Stimulated activated CD4-positive, alpha-beta T cell treated with anti-CD3 and anti-CD28 coated beads, Interleukin-2, amount 100 ng/mL, for 48 hours (primary cell): ENCODE measurements around the gene MICAL2.

ENCODE experiments used
- DNase-seq, 2 donors: peaks; one replicate each; pipeline ENCODE4 v3.0.0-alpha.2; 2020

The MICAL2 gene

DNA sequence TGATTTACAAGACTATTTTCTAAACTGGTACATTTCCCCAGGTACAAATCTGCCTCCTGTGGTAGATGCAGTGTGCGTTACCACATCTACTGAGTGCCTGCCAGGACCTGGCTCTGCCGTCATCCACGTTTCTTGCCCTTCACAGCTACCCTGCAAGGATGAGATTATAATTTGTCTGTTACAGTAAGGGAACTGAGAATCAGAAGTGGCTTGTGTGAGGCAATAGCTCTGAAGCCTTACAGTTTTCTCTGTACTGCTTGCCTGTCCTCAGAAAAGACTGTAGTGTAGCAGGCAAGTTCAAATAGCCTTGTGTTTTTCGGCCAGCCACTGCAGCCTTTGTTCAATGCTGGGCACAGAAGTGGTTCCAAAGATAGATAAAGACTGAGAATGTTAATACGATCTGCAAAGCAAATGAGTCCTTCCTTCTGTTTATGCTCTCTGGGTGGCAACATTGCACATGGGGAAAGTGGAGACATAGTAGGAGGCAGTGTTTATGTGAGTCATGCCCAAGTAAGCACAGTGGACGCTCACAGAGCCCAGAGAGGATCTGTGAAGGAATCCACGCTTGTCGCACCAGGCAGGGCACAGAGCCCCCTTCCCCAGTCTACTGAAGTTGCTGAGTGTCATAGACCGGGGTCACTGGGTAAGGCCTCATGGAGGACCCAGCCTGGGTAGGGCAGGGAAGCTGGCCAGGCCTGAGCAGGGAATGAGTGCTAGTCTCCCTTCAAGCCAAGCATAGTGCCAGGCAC, 49.1 kb downstream of the MICAL2 start:
- no peak for DNase-seq

DNA sequence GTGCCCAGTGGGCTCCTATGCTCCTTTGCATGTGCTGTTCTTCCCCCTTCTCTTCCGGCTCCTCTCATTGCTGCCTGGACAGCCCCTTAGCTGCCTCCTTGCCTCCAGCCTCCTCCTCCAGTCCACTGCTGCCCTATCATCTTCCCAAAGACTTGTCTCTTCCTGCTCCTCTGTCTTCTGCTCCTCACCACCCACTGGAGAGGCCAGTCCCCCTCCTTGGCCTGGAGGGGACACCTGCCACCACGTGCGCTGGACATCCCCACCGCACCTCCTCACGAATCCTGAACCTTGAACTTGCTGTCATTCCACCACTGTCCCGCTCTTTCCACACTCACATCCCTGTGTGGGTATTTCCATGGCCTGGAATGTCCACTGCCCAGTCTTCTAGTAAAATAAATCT, 49.8 kb downstream of the MICAL2 start:
- no peak for DNase-seq

DNA sequence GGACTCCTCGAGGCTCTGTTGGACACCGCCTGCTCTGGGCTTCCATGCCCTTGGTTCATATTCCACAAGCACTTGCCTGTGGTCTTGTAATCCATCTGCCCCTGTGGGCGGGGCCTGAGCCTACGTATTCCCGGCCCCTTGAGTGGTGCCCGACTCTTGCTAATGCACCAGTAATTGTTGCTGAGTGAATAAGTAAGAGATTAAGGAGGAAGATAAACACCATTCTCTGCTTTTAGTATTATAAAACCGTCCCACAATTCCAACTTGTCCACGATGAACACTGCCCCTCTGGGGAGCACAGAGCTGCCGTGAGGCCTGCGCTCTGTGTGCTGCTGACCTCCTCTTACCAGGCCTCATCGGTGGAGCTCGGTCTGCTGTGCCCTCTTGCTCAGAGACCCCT, 50.3 kb downstream of the MICAL2 start:
- DNase-seq: no peak

DNA sequence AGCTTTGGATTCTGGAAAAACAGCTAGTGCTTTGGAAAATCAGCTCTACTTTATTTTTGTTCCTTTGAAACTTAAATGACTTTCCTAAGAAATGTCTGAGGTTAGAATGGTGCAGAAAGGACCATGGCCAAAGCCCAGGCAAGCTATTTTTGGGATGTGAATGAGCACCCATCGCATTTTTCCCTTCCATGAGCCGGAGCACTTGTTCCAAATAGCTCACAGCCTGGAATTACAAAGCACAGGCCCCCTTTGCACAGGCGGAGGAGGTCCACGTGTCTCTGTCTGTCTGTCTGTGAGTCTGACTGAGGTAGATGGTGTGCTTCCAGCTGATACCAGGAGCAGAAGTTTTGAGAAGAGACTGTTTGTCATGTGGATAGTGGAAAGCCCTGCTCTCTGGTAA, 50.7 kb downstream of the MICAL2 start:
- DNase-seq: no peak

DNA sequence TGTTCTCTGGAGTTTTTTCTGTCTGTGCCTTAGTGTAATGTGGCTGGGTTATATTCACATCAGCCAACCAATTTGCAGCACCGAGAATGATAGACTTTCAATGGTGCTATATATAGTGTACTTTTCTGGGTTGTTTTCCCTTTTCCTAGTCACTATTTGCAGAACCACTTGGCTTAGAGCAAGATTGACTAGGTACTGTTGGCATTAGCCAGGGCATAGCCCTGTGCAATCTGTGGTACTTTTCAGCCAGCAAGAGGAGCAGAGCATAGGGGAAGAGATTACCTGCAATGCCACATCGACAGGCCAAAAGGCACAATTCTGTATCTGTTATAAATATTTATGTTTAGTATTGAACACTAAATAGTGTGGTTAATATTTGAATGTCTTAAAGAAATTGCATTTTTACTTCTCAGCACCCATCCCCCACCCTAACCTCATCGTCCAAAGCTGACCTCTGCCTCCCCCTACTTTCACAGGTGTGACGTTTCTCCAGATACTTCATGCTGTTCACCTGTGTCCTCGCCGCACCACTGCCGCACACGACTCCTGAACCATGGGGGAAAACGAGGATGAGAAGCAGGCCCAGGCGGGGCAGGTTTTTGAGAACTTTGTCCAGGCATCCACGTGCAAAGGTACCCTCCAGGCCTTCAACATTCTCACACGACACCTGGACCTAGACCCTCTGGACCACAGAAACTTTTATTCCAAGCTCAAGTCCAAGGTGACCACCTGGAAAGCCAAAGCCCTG, 51.4 kb downstream of the MICAL2 start:
- no peak for DNase-seq

DNA sequence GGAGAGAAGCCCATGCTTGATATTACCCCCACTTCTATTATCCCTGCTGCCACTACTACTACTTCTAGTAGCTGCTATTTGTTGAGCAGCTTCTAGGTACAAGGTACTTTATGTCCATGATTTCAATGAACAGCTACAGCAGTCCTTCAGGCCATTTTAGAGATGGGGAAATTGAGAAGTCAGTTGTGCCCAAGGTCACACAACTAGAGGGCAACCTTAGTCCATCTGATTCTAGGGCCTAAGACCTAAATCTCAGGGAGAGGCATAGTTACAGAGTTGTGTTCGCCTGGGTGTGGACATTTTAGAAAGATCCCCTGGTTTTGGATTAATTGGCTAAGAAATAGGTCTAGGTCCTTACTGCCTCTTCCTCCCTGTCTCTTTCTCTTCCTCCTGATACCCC, 52.3 kb downstream of the MICAL2 start:
- DNase-seq: no peak

DNA sequence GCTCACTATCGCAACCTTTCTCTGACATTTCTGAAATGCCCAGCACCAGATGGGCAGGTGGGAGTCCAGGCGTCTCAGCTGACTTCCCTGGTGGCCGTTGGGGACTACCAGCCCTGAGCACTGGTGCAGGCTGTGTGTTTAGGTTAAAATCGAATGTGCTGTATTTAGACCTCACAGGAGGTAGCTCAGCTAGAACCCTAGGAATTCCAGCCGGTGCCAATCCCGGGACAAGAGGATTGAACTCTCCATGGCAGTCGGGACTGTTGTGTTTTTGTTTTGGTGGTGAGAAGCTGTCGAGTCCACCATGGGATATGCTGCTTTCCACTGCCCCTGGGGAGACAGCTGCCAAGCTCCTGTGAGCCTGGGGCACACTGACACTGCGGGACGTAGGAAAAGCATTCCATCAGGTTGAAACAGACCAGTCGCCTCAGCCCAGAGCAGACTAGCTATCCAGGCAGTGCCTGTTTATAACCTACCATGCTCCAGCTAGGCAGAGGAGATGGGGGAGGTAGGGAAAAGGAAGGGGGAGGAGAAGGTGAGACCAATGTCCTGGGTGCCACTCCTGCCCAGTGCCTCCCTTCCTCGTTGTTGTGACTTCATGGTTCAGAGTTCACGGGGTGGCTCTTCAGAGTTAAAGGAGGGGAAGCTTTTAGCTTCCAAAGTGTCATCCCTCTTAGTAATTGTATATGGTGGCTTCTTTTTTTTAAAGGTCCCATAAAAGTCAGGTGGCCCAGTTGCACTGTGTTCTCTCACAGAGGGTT, 53.0 kb downstream of the MICAL2 start:
- no peak for DNase-seq

DNA sequence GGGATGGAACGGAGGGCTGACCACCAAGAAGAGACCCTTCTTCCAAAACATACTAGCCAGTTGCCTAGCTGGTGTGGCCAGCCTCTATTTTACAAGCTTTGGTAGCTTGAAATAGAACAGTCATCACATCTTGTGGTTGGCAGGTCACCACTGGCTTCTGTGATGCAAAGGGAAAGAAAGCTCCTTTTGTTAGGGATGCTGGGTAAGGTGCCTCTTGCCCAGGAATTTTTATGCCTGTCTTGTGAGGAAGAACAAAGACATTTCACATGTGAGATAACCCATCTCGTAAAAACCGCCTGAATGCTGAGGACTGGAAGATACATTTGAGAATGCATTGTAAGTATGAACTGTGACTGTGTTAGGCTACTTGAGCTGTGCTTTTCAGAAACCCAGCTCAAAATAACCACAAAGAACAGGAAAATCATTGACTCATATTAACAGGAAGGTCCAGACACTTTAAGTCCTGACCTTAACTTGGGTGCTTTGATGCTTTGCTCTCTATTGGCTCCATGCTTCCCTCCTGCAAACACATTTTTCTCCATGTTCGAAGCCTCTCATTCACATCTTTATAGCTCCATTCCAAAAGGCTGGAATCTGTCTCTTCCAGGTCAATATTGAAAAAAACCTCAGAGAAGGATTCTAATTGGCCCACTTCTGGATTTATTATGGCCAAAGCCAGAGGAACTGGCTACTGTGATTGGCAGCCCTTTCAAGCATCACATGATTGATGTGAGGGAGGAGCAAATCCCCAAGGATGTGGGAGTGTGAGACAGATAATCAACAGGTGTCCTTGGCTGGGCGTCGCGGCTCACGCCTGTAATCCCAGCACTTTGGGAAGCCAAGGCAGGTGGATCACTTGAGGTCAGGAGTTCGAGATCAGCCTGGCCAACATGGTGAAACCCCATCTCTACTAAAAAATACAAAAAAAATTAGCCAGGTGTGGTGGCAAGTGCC, 53.9 kb downstream of the MICAL2 start:
- no peak for DNase-seq

DNA sequence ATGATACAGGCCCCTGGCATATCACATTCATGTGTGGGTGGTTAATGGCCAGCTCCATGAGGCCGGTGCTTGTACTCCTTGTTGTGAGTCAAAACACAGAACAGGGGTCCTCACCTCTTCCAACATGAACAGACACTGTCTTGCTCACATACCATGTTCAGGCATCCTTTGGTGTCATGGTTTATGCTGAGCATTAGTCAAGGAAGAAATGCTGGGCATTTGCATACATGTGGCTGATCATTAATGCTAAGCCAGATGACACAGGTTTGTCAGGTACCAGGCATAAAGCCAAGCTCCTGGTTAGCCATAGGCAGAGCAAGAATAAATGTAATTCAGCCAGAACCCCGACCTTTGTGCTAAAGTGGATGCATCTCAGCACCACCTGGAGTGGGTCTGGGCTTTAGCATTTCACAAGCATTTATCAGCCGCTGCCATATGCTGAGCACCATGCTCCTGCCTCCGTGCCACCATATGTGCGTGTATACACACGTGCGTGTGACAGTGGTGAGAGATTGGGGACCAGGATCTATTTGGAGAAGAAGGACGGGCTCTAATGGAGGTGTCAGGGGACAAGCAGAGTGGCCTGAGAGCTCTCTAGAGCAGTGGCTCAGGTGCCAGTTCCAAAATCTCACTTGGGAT, 55.0 kb downstream of the MICAL2 start:
- DNase-seq: no peak

DNA sequence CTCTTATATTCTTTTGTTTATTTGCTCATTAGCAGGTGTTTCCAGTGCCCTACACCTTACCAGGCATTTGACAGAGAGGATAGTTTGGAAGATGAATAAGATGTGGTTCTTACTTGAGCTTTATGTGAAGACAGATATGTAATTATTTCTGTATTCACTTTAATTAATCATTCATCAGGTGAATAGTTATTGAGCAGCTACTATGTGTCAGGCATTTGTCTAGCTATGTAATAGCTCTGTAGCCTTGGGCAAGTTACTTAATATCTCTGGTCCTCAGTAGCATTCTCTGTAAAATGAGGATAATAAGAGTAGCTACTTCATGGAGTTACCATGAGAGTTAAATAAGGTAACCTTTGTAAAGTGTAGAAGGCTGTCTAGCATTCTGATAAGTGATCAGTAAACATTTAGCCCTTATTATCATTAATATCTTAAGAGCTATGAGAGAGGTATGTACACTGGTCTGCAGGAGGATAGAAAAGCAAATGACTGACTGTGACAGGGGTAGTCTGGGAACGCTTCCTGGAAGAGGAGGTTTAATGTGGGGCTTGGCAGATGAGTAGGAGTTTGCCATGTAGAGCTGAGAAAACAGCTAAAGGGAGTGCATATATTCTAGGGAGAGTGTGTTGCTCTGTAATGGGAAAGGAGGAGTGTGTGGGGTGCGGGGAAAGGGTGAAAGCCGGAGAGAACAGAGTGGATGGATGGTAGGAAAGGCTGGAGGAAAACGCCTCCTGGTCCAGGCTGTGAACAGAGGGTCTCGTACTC, 56.1 kb downstream of the MICAL2 start:
- no peak for DNase-seq

DNA sequence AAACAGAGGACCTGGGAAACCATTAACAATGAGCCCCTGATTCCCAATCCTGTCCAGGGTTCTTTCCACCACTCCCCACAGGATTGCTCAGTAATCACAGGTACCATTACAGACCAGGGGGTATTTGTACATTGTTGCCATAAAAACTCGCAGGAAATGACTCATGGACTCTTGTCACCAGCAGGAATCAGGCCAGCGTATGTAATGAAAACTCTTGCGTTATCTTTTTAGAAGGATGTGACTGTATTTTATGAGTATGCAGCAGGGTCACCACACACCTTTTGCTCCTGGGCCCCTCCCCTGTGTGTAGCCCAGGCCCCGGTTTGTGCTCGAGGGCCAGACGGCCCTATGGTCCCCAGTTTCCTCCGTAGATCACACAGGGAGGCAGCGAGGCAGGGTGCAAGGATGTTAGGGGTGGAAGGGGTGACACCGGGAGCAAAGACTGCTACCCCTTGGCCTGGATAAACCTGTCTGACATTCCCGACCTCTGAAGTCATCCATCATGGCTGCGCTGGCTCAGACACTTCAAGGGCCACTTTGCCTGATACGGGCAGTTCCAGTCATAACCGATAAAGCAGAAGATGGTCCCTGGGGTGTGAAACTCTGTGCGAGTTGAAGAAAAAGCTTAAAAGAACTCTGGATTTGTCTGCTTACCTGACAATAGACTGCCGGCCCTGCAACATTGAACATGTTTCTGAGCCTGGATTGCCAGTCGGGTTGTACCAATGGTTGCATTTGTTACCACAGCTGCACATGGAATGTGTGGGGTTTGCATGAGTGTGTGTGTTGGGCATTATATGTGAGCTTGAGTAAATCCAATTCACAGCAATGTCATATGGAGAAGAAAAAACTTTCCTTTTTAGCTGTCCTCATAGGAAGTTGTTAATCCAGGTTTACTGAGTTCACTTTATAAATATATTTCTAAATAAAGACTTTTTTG, 56.9 kb downstream of the MICAL2 start:
- DNase-seq: no peak

DNA sequence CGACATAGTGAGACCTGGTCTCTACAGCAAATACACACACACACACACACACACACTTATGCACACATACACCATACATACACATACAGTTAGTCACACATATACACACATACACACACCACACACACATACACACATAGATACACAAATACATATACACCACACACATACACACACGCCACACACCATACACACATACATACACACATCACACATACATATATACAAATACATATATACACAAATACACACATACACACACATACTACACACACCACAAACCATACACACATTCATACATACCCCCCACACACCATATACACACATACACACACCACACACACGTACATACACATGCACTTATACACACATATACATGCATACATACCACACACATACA, 57.7 kb downstream of the MICAL2 start:
- DNase-seq: no peak

DNA sequence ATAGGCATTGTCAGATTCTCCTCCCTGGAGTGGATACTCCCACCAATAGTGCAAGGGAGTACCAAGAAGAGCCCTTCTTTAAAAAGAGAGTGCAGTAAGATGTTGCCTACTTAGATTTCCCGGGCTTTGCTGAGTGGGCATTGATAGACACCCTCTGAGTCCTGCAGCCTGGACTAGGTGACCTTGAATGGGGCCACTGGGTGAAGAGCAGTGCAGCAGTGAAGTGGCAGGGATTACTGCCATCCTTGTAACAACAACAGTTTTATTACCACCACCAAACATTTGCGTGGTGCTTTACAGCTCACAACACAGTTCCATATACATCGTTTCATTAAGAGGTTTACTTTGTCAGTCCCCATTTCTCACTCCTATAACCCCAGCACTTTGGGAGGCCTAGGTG, 59.4 kb downstream of the MICAL2 start:
- DNase-seq: no peak

DNA sequence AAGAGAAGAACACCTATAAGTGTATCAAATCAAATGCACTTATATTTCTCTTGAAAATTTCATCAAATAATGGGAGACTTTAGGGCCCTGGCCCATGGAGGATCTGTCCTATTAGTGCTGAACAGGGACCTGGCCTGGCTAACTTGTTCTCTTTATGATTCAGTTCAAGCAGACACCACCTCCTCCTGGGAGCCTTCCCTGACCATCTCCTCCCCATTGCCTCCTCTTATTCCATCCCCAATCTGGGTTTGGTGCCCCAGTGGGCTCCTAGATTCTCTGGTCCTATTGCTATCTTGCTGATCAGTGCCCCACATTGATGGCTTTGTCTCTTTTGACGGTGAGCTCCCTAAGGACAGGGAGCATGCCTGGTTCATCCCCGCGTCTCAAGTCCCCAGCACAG, 60.1 kb downstream of the MICAL2 start:
- DNase-seq: no peak

DNA sequence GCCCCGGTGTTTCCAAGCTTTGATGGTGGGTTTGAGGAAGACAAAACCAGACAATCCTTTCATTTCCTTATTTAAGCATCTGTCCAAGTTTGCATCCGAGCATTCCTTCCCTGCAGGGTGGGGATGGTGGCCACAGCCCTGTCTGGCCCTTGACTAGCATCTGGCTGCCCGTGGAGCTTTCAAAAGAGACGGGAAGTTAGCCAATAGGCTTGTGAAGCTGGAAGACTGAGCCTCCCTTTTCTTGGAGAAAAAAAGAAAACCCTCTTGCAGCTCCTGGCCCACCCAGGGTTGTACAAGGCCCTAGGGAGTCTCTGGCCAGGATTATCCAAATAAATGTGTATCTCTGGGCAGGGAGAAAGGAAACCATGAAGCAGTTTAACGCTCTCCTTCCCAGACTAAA, 60.6 kb downstream of the MICAL2 start:
- DNase-seq: no peak

DNA sequence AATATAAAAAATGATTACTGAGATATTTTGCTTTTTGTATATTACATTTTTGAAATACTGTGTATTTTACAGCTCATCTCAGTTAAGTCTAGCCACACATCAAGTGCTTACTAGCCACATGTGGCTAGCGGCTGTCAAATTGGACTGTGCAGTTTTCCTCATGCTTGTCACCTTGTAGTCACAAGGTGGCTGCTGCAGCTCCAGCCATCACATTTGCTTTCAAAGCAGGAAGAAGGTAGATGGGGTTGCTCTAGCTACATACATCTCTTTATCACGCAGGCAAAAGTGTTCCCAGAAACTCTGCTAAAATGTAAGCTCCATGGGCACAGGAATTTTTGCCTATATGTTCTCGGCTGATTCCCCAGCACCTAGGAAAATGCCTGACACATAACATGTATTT, 61.5 kb downstream of the MICAL2 start:
- DNase-seq: no peak

DNA sequence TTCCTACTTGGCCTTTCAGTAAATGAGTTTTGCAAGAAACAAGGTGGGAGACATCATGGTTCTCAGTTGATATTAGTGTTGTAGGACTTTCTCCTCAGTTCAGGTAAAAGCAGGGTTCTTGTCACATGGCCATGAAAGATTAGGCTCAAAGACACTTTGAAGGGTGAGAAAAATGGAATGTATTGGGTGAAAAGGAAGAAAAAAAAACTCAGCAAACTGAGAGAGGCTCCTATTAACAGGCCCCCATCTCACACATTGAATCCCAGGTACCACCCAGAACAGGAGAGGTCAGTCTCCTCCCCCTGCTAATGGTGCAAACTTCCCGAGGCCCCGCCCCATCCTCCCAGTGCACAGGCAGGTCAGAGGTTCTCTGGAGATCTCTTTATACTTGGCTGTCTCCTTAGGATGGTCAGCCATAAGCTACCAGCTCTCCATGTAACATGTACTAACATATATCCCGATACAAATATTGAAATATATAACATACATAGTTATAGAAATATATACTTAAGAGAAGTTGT, 62.2 kb downstream of the MICAL2 start:
- no peak for DNase-seq

DNA sequence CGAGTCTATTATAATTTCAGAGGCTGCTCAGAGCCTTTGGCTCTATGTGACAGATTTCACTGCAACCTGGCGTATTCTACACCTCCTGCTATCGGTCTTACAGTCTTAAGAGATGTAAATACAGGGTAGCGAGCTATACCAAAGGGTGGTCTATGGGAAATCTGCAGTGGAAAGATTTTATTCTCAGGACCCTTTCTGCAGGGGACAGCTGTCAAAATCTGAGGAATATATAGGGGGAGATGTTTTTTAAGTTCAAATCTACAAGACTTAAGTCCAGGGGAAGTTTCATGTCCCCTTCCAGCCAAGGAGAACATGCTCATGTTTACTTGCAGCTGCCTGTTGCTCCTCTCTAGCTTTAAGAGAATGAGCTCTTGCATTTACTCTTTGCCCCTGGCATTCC, 62.7 kb downstream of the MICAL2 start:
- DNase-seq: no peak

DNA sequence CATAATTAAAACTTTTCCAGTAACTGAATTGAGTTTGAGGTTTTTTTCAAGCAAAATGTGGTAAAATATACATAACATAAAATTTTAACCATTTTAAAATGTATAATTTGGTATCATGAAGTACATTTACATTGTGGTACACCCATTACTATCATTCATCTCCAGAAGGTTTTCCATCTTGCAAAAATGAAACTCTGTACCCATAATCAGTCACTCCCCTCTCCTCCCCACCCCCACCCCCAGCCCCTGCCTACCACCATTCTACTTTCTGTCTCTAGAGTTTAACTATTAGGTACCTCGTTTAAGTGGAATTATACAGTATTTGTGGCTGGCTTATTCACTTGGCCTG, 63.7 kb downstream of the MICAL2 start:
- no peak for DNase-seq

DNA sequence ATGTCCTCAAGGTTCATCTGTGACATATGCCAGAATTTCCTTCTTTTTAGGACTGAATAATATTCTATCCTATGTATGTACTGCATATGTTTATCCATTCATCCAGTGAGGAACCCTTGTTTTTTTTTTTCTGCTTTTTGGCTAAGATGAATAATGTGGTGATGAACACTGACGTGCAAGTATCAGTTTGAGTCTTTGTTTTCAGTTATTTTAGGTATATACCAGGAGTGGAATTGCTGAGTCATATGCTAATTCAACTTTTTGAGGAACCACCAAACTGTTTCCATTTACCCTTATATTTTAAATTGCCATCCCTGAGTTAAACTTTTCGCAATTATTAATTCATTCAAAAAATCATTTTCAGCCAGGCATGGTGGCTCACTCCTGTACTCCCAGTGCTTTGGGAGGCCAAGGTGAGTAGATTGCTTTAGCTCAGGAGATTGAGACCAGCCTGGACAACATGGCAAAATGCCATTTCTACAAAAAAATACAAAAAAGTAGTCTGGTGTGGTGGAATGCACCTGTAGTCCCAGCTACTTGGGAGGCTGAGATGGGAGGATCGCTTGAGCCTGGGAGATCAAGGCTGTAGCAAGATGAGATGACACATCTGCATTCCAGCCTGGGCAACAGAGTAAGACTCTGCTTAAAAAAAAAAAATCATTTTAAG, 64.2 kb downstream of the MICAL2 start:
- DNase-seq: no peak
